Measurements from ENCODE around the gene CSTA. TPM values are rescaled to one million over a fixed set of nuclear protein-coding genes. Genes with fewer than 3 reads are reported as not detected.
"Not testable (repeated sequence)": the region's sequence is repeated elsewhere in the genome, so short reads cannot be mapped to it uniquely, and the experiment has no call there.

CSTA gene
- total RNA-seq, 2 experiments from 2014 or later, result not detected

GRCh38 chr3:122364490-122364889 is 39.4 kb downstream of the CSTA start:
- H3K4me1 Mint-ChIP-seq, result peaks cover 27% of the 10 kb centered on the region
- H3K9me3 Mint-ChIP-seq, result no peaks in the 10 kb centered on the region
- CTCF ChIA-PET, result interaction anchor here (3.2 kb wide), 1 partner anchor 20 kb away, joined by 14 read pairs; the partner anchor contains the start of gene FAM162A
- H3K27me3 Mint-ChIP-seq, result no peaks in the 10 kb centered on the region
- POLR2A ChIA-PET, result interaction anchor here (1.7 kb wide), 1 partner anchor 20 kb away, joined by 9 read pairs; the partner anchor contains the start of gene FAM162A
- peak overlapping the region; percentile 60 for H3K27ac Mint-ChIP-seq
- no peak overlapping the region for H3K4me3 Mint-ChIP-seq
- DNase-seq, result no peak
- H3K36me3 Mint-ChIP-seq (ENCODE audit: low read depth), result peaks cover 39% of the 10 kb centered on the region

- Mint-ChIP-seq H3K4me1 (peaks cover 27% of the 10 kb centered on the region), H3K36me3 (ENCODE audit: low read depth) (peaks cover 40% of the 10 kb centered on the region), H3K27ac (peak overlapping the region; percentile 60), H3K9me3 (no peaks in the 10 kb centered on the region), H3K4me3 (no peak overlapping the region), H3K27me3 (no peaks in the 10 kb centered on the region)
- ChIA-PET CTCF (interaction anchor here (3.2 kb wide), 1 partner anchor 19 kb away, joined by 14 read pairs; the partner anchor contains the start of gene FAM162A), POLR2A (interaction anchor here (1.0 to 1.7 kb wide), 2 partner anchors 19 to 21 kb away, joined by 3 to 9 read pairs; partner anchors contain the start of gene FAM162A)
- no peak for DNase-seq
These were observed 40.0 kb downstream of the CSTA start for GRCh38 chr3:122365073-122365472.

GRCh38 chr3:122365582-122366378 is 40.7 kb downstream of the CSTA start:
- POLR2A ChIA-PET, result interaction anchor here (1.0 to 1.7 kb wide), 2 partner anchors 18 to 20 kb away, joined by 3 to 9 read pairs; partner anchors contain the start of gene FAM162A
- DNase-seq, H3K9me3 Mint-ChIP-seq, H3K4me3 Mint-ChIP-seq, H3K27me3 Mint-ChIP-seq: not testable (repeated sequence)
- Mint-ChIP-seq H3K27ac (peak overlapping the region; percentile 60), H3K36me3 (ENCODE audit: low read depth) (peaks cover 37% of the 10 kb centered on the region), H3K4me1 (peaks cover 27% of the 10 kb centered on the region)
- CTCF ChIA-PET, result interaction anchor here (3.2 kb wide), 1 partner anchor 19 kb away, joined by 14 read pairs; the partner anchor contains the start of gene FAM162A

GRCh38 chr3:122366379-122366749 is 41.3 kb downstream of the CSTA start:
- CTCF ChIA-PET, result interaction anchor here (3.2 kb wide), 1 partner anchor 18 kb away, joined by 14 read pairs; the partner anchor contains the start of gene FAM162A
- peak overlapping the region; percentile 19 for H3K27ac Mint-ChIP-seq

GRCh38 chr3:122374034-122374433 is 49.0 kb downstream of the CSTA start:
- Mint-ChIP-seq H3K4me3 (no peak overlapping the region), H3K9me3 (no peaks in the 10 kb centered on the region), H3K4me1 (peaks cover 17% of the 10 kb centered on the region), H3K36me3 (ENCODE audit: low read depth) (peaks cover 21% of the 10 kb centered on the region), H3K27me3 (no peaks in the 10 kb centered on the region), H3K27ac (no peak overlapping the region)
- DNase-seq, result no peak
- ChIA-PET CTCF (no interaction called here), POLR2A (no interaction called here)

More at GRCh38 chr3:122366379-122366749, 41.3 kb downstream of the CSTA start:
- POLR2A ChIA-PET, result no interaction called here
- no peaks in the 10 kb centered on the region for H3K27me3 Mint-ChIP-seq
- H3K9me3 Mint-ChIP-seq, result no peaks in the 10 kb centered on the region
- no peak for DNase-seq
- no peak overlapping the region for H3K4me3 Mint-ChIP-seq
- peaks cover 41% of the 10 kb centered on the region for H3K36me3 Mint-ChIP-seq (ENCODE audit: low read depth)
- H3K4me1 Mint-ChIP-seq, result peaks cover 27% of the 10 kb centered on the region

- peaks cover 39% of the 10 kb centered on the region for H3K4me1 Mint-ChIP-seq
- H3K27ac Mint-ChIP-seq, result peak overlapping the region; percentile 11
- no peak overlapping the region for H3K4me3 Mint-ChIP-seq
- CTCF ChIA-PET, result no interaction called here
- H3K9me3 Mint-ChIP-seq, result no peaks in the 10 kb centered on the region
- H3K36me3 Mint-ChIP-seq (ENCODE audit: low read depth), result peaks cover 14% of the 10 kb centered on the region
- DNase-seq, result no peak
- POLR2A ChIA-PET, result no interaction called here
- H3K27me3 Mint-ChIP-seq, result no peaks in the 10 kb centered on the region
These were observed 52.9 kb downstream of the CSTA start for GRCh38 chr3:122377975-122378374.

- H3K27me3 Mint-ChIP-seq, result no peaks in the 10 kb centered on the region
- POLR2A ChIA-PET, result interaction anchor here (0.6 to 5.4 kb wide), 12 partner anchors 10 to 729 kb away, joined by 3 to 63 read pairs (median 7); partner anchors contain the start of genes DTX3L, KPNA1, PARP14 and PARP9
- CTCF ChIA-PET, result interaction anchor here (0.5 to 3.7 kb wide), 10 partner anchors 10 to 891 kb away, joined by 3 to 59 read pairs (median 3); partner anchors contain the start of gene WDR5B
- peak within 1 kb of the TSS; percentile 88 for H3K4me3 Mint-ChIP-seq
- H3K9me3 Mint-ChIP-seq, result no peaks in the 10 kb centered on the region
- H3K36me3 Mint-ChIP-seq (ENCODE audit: low read depth), result peaks cover 18% of the 10 kb centered on the region
- H3K4me1 Mint-ChIP-seq, result peaks cover 57% of the 10 kb centered on the region
- peak within 1 kb of the TSS; percentile 86 for H3K27ac Mint-ChIP-seq
- peak; percentile 87 for DNase-seq
These were observed 58.0 kb downstream of the CSTA start, which contains the start of gene MIX23 for GRCh38 chr3:122382888-122383666. TSS of gene MIX23 (minus strand) at chr3:122383231. CDS start at chr3:122383224, 7 bp downstream.

- H3K36me3 Mint-ChIP-seq (ENCODE audit: low read depth), result peaks cover 17% of the 10 kb centered on the region
These were observed 59.0 kb downstream of the CSTA start, which contains the start of gene FAM162A for GRCh38 chr3:122383771-122384697. TSS of gene FAM162A (plus strand) at chr3:122384182. CDS start at chr3:122384266, 84 bp downstream.

GRCh38 chr3:122387709-122388108 is 62.7 kb downstream of the CSTA start:
- Mint-ChIP-seq H3K27me3 (no peaks in the 10 kb centered on the region), H3K36me3 (ENCODE audit: low read depth) (peaks cover 17% of the 10 kb centered on the region), H3K27ac (no peak overlapping the region), H3K9me3 (no peaks in the 10 kb centered on the region), H3K4me1 (peaks cover 30% of the 10 kb centered on the region), H3K4me3 (no peak overlapping the region)
- POLR2A ChIA-PET, result no interaction called here
- CTCF ChIA-PET, result no interaction called here
- no peak for DNase-seq

More at GRCh38 chr3:122383771-122384697, 59.0 kb downstream of the CSTA start, which contains the start of gene FAM162A:
- DNase-seq, result peak; percentile 95
- Mint-ChIP-seq H3K27ac (peak within 1 kb of the TSS; percentile 86), H3K4me3 (peak within 1 kb of the TSS; percentile 88), H3K9me3 (no peaks in the 10 kb centered on the region), H3K4me1 (peaks cover 53% of the 10 kb centered on the region), H3K27me3 (no peaks in the 10 kb centered on the region)
- ChIA-PET CTCF (interaction anchor here (0.6 to 3.7 kb wide), 37 partner anchors 9 to 830 kb away, joined by 3 to 59 read pairs (median 3); partner anchors contain the start of genes DTX3L, KPNA1, PARP9 and WDR5B), POLR2A (interaction anchor here (0.6 to 5.4 kb wide), 23 partner anchors 9 to 838 kb away, joined by 3 to 63 read pairs (median 7); partner anchors contain the start of genes DTX3L, KPNA1, PARP14 and PARP15)

GRCh38 chr3:122389197-122389596 is 64.1 kb downstream of the CSTA start:
- Mint-ChIP-seq H3K4me3 (no peak overlapping the region), H3K4me1 (peaks cover 36% of the 10 kb centered on the region), H3K27me3 (no peaks in the 10 kb centered on the region), H3K36me3 (ENCODE audit: low read depth) (peaks cover 17% of the 10 kb centered on the region), H3K27ac (no peak overlapping the region), H3K9me3 (no peaks in the 10 kb centered on the region)
- POLR2A ChIA-PET, result interaction anchor here (0.7 kb wide), 1 partner anchor 27 kb away, joined by 3 read pairs; no protein-coding TSS in a partner anchor
- no peak for DNase-seq
- CTCF ChIA-PET, result interaction anchor here (1.0 kb wide), 1 partner anchor 28 kb away, joined by 3 read pairs; no protein-coding TSS in a partner anchor

- H3K27me3 Mint-ChIP-seq, result no peaks in the 10 kb centered on the region
- peaks cover 34% of the 10 kb centered on the region for H3K4me1 Mint-ChIP-seq
- no peak overlapping the region for H3K4me3 Mint-ChIP-seq
- ChIA-PET POLR2A (no interaction called here), CTCF (interaction anchor here (1.0 to 1.2 kb wide), 3 partner anchors 26 to 169 kb away, joined by 3 read pairs; partner anchors contain the start of gene WDR5B)
- no peak overlapping the region for H3K27ac Mint-ChIP-seq
- H3K9me3 Mint-ChIP-seq, result no peaks in the 10 kb centered on the region
- H3K36me3 Mint-ChIP-seq (ENCODE audit: low read depth), result peaks cover 15% of the 10 kb centered on the region
- no peak for DNase-seq
These were observed 64.8 kb downstream of the CSTA start for GRCh38 chr3:122389892-122390291.

Measured in activated CD4-positive, alpha-beta memory T cell treated with anti-CD3 and anti-CD28 coated beads, Interleukin-2, amount 10 ng/mL, durations not matched to agents 7 days and 5 days (primary cell).